DND-41 (cell line): ENCODE measurements around the gene PRR23C.
A peak's percentile ranks its signal among the peaks of the same experiment; 100 is the strongest.
"Not testable (repeated sequence)": the region's sequence is repeated elsewhere in the genome, so short reads cannot be mapped to it uniquely, and the experiment has no call there.

Source experiments
- ATAC-seq: fragments of 200-7000 bp; cut with Tn5 transposase; 3 replicates; pipeline ENCODE4 v1.9.1; 2021; ENCODE audit warnings: low read depth; ENCODE audit not compliant: insufficient read depth
- DNase-seq: peaks from one replicate; pipeline ENCODE4 v3.0.0-alpha.2; 2020
- H2AFZ ChIP-seq: 2 replicates; pipeline ENCODE4 v1.6.0; 2012; ENCODE audit warnings: low read depth, low read length
- H3K27ac ChIP-seq: 2 replicates; pipeline ENCODE4 v1.5.1; 2012; ENCODE audit warnings: low read length, inconsistent platforms
- H3K27me3 ChIP-seq: fragments of 200-600 bp; sonication (generic); 2 replicates; pipeline ENCODE4 v1.6.0; 2012; ENCODE audit warnings: low read length, mild to moderate bottlenecking, inconsistent platforms; ENCODE audit not compliant: insufficient read depth, poor library complexity
- H3K36me3 ChIP-seq: 2 replicates; pipeline ENCODE4 v1.5.1; 2012; ENCODE audit warnings: low read length, inconsistent platforms; ENCODE audit not compliant: insufficient read depth
- H3K4me1 ChIP-seq: 2 replicates; pipeline ENCODE4 v1.5.1; 2012; ENCODE audit warnings: mild to moderate bottlenecking, low read length; ENCODE audit not compliant: insufficient read depth
- H3K4me2 ChIP-seq: 2 replicates; pipeline ENCODE4 v1.6.0; 2012; ENCODE audit warnings: mild to moderate bottlenecking, moderate library complexity, low read length, inconsistent platforms; ENCODE audit not compliant: insufficient read depth
- H3K4me3 ChIP-seq, 2 experiments: fragments of 200-600 bp in 1 of 2; shearing (Covaris generic) in 1 of 2; 2 replicates each; pipeline ENCODE4 v1.5.1; 2012 to 2016; ENCODE audit warnings: inconsistent platforms in 2 of 2, low read length in 2 of 2, mild to moderate bottlenecking in 2 of 2, low read depth in 1 of 2, moderate library complexity in 1 of 2
- H3K79me2 ChIP-seq: 2 replicates; pipeline ENCODE4 v1.6.0; 2012; ENCODE audit warnings: low read length, inconsistent platforms; ENCODE audit not compliant: insufficient read depth
- H3K9ac ChIP-seq: 2 replicates; pipeline ENCODE4 v1.6.0; 2012; ENCODE audit warnings: low read depth, mild to moderate bottlenecking, inconsistent platforms, low read length, moderate library complexity
- H3K9me3 ChIP-seq: 2 replicates; pipeline ENCODE4 v1.5.1; 2012; ENCODE audit warnings: low read length, moderate library complexity, mild to moderate bottlenecking, inconsistent platforms; ENCODE audit not compliant: insufficient read depth, severe bottlenecking
- H4K20me1 ChIP-seq: 2 replicates; pipeline ENCODE4 v1.6.0; 2012; ENCODE audit warnings: low read length; ENCODE audit not compliant: insufficient read depth
- CTCF ChIP-seq: IDR thresholded peaks from 2 replicates; pipeline ENCODE4 v1.5.1; 2012; ENCODE audit warnings: borderline replicate concordance, low read length, moderate library complexity, mild to moderate bottlenecking; ENCODE audit not compliant: poor library complexity, severe bottlenecking; ENCODE audit errors: extremely low read depth
- EZH2 ChIP-seq: IDR thresholded peaks from 3 replicates; pipeline ENCODE4 v1.6.1; 2012; ENCODE audit warnings: borderline replicate concordance, low read depth, mild to moderate bottlenecking, moderate library complexity, low read length, inconsistent platforms; ENCODE audit not compliant: severe bottlenecking

The PRR23C gene

GRCh38 chr3:139032326-139033002, 12.2 kb downstream of the PRR23C start:
- no peak for ATAC-seq
- H3K36me3 ChIP-seq = no peaks in the 10 kb centered on the region
- no peaks in the 10 kb centered on the region for H3K27me3 ChIP-seq

GRCh38 chr3:139030576-139030975, 14.1 kb downstream of the PRR23C start:
- H3K27me3 ChIP-seq, DNase-seq, H3K4me3 ChIP-seq, H3K9ac ChIP-seq, H3K9me3 ChIP-seq, ATAC-seq, H3K4me2 ChIP-seq, H3K27ac ChIP-seq, H3K79me2 ChIP-seq, H3K4me1 ChIP-seq, H3K36me3 ChIP-seq, H4K20me1 ChIP-seq, H2AFZ ChIP-seq: not testable (repeated sequence)

More at GRCh38 chr3:139032326-139033002, 12.2 kb downstream of the PRR23C start:
- TF ChIP-seq EZH2 (no peak), CTCF (no peak)
- Histone ChIP-seq H3K4me2 (no peak overlapping the region), H3K79me2 (no peaks in the 10 kb centered on the region), H3K9me3 (no peaks in the 10 kb centered on the region), H2AFZ (no peak overlapping the region), H4K20me1 (no peaks in the 10 kb centered on the region), H3K27ac (no peak overlapping the region), H3K4me1 (no peaks in the 10 kb centered on the region), H3K9ac (no peak overlapping the region), H3K4me3 (no peak overlapping the region)
- DNase-seq = no peak

GRCh38 chr3:139024968-139025367, 19.7 kb downstream of the PRR23C start:
- TF ChIP-seq CTCF = no peak
- H3K4me2 ChIP-seq = no peak overlapping the region
- H4K20me1 ChIP-seq = no peaks in the 10 kb centered on the region
- DNase-seq = no peak
- no peaks in the 10 kb centered on the region for H3K79me2 ChIP-seq
- H3K27me3 ChIP-seq = no peaks in the 10 kb centered on the region
- H3K36me3 ChIP-seq = no peaks in the 10 kb centered on the region
- H3K9ac ChIP-seq = no peak overlapping the region
- H3K4me3 ChIP-seq = no peak overlapping the region
- no peak overlapping the region for H3K27ac ChIP-seq
- no peaks in the 10 kb centered on the region for H3K9me3 ChIP-seq
- H3K4me1 ChIP-seq = no peaks in the 10 kb centered on the region
- H2AFZ ChIP-seq = no peak overlapping the region
- no peak for ATAC-seq

- Histone ChIP-seq H3K27ac (no peak within 1 kb of the TSS), H3K9me3 (no peaks in the 10 kb centered on the region), H3K36me3 (no peaks in the 10 kb centered on the region), H3K4me3 (no peak within 1 kb of the TSS), H4K20me1 (no peaks in the 10 kb centered on the region), H3K79me2 (no peaks in the 10 kb centered on the region), H3K27me3 (no peaks in the 10 kb centered on the region), H3K4me1 (no peaks in the 10 kb centered on the region), H3K9ac (no peak within 1 kb of the TSS), H2AFZ (no peak within 1 kb of the TSS), H3K4me2 (no peak within 1 kb of the TSS)
- DNase-seq (no peak), ATAC-seq (no peak)
- peak; percentile 29 for TF ChIP-seq CTCF
- no peak for TF ChIP-seq EZH2
Observed at GRCh38 chr3:139020868-139021234, 23.8 kb downstream of the PRR23C start, which contains the start of gene PRR23B. PRR23B (minus strand) TSS chr3:139020926; CDS start chr3:139020661, 265 bp downstream.
